Measurements from ENCODE around the gene P2RY6. TPM values are rescaled to one million over a fixed set of nuclear protein-coding genes. Genes with fewer than 3 reads are reported as not detected.

The P2RY6 gene
- total RNA-seq, 1 donor from 2014 or later = 0.13 TPM

- DNase-seq (ENCODE audit: low read depth, low spot score) = no peak
These were observed 42.2 kb downstream of the P2RY6 start for GRCh38 chr11:73314117-73314961.

DNA sequence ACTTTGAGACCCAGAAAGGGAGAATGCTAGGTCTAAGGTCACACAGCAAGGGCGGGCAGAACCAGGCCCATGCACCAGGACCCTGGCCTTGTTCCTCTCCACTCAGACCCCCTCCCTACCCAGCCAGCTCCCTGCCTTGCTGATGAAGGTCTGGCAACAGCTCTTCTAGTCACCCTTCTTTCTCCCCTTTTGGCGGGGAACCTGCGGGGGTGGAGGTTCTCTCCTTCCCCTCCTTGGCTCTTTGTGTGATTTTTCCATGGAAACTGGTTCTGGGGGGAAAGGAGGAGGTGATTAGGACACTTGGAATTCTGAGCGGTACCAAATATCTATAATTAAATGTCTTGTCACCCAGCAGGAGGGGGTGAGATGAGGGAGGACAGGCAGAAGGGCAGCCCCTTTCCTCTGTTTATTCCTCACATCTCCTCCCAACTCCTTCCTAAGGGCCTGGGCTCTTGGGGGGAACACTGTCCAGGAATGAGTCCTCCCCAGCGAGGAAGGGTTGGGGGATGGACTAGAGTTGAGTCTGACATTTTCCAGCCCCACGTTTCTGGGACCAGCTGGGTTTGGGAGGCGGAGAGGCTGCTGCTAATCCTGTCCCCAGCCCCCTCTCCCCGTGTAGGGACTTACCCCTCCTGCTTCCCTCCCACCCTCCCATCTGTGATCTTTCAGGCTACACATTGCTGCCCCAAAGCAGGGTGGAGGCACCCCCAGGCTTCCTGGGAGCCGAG, 43.3 kb downstream of the P2RY6 start:
- DNase-seq (ENCODE audit: low read depth, low spot score) = no peak

- DNase-seq (ENCODE audit: low read depth, low spot score) = no peak
These were observed 44.3 kb downstream of the P2RY6 start for GRCh38 chr11:73316422-73316821.

GRCh38 chr11:73317373-73317772, 45.2 kb downstream of the P2RY6 start:
- DNase-seq (ENCODE audit: low read depth, low spot score) = no peak

GRCh38 chr11:73317803-73318202, 45.7 kb downstream of the P2RY6 start:
- DNase-seq (ENCODE audit: low read depth, low spot score) = no peak

GRCh38 chr11:73318501-73319011, 46.4 kb downstream of the P2RY6 start:
- DNase-seq (ENCODE audit: low read depth, low spot score) = no peak

- no peak for DNase-seq (ENCODE audit: low read depth, low spot score)
These were observed 48.8 kb downstream of the P2RY6 start for GRCh38 chr11:73320763-73321603.

- peak; percentile 85 for DNase-seq (ENCODE audit: low read depth, low spot score)
These were observed 49.7 kb downstream of the P2RY6 start for GRCh38 chr11:73321604-73322381.

DNA sequence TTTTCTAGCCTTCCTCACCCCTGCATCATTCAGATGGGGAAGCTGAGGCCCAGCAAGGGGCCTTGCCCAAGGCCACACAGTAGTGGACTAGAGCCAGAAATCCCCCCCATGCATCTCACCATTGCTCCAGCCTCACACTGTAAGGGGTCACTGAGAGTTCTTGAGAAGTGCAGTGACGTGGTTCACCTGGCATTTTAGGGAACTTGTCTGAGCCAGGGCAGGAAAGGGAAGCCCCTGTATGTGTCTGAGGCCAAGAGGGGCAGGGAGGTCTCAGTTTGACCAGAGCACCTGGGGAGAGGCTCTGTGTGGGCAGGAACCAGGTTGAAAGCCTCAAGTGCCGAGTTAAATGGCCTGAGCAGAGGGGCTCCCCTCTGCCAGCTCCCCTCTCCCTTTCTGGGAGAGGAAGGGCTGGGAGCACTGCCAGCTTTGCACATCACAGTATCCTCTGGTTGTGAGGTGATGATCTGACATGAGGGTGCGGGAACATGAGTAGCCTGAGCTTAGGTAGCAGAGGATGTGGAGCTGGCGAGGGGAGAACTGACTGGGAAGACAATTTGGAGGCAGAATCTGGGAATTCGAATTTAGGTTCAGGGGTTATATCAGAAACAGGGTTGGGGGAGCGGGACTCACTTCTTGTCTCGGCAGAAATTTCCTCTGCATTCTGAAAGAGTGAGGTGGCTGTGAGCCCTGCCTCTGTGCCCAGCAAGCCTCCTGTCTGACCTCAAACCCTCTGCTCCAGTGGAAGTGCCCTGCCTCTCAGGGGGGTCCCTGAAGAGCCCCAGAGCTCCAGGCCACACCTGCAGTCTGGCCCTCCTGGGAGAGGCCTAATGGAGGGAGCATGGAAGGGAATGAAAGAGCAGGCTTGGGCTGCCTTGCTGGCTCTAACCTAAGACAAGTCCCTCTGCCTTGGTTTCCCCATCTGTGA, 50.5 kb downstream of the P2RY6 start:
- DNase-seq (ENCODE audit: low read depth, low spot score) = no peak

GRCh38 chr11:73323464-73323863, 51.3 kb downstream of the P2RY6 start:
- no peak for DNase-seq (ENCODE audit: low read depth, low spot score)

- no peak for DNase-seq (ENCODE audit: low read depth, low spot score)
These were observed 52.0 kb downstream of the P2RY6 start for GRCh38 chr11:73324116-73324515.

DNA sequence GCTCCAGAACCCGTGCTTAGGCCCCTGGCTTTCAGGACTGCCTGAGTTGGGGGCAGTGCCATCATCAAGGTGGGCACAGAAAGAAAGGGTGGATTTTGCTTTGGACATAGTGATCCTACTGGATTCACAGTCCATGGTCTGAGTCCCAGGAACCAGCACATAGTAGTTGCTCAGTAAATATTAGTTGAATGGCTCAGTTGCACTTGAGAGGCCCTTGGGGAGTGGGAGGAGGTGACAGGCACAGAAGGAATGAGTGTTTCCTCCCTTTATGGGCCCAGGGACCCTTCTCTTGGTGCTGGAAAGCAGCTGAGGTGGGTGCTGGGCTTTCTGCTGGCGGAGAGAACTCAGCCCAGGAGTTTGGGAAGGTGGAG, 52.5 kb downstream of the P2RY6 start:
- no peak for DNase-seq (ENCODE audit: low read depth, low spot score)

DNA sequence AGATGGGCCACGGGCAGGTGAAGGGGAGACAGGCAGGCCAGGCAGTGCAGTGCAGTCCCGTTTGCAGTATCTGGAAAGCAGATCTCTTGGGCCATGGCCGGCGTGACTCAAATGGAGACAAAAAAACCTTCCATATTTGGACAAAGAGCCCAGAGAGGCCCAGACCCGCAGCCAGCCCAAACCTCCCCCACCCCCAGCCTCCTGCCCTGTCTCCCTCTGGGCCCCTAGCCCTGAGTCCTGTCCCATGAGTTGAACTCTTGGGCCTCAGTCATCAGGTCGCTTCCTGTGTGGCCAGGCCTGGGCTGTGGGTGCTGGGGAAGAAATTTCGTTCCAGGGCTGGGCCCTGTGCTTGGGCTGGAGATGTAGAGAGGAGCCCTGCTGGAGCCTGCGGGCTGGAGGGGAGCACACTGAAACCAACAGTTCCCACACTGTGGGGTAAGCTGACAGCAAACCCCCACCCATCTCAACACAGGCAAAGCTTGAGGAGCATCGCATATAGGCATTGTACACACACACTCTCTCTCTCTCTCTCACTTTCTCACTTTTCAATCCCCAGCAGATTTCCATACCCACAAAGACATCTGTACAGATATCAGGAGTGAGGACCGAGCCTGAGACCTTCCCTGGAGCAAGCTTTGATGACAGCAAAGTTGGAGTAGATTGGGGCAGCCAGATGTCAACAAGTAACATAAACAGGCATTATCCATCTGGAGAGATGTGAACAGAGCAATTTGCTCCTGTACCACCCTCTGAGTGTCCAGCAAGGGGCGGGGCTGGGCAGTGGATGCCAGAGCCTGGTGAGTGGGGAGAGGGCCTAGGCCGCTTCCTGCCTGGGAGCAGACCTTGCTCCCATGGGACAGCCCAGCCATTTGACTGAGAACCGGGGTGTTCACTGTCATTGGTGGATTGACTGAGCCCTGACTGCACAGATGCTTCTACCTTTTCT, 53.2 kb downstream of the P2RY6 start:
- no peak for DNase-seq (ENCODE audit: low read depth, low spot score)

DNA sequence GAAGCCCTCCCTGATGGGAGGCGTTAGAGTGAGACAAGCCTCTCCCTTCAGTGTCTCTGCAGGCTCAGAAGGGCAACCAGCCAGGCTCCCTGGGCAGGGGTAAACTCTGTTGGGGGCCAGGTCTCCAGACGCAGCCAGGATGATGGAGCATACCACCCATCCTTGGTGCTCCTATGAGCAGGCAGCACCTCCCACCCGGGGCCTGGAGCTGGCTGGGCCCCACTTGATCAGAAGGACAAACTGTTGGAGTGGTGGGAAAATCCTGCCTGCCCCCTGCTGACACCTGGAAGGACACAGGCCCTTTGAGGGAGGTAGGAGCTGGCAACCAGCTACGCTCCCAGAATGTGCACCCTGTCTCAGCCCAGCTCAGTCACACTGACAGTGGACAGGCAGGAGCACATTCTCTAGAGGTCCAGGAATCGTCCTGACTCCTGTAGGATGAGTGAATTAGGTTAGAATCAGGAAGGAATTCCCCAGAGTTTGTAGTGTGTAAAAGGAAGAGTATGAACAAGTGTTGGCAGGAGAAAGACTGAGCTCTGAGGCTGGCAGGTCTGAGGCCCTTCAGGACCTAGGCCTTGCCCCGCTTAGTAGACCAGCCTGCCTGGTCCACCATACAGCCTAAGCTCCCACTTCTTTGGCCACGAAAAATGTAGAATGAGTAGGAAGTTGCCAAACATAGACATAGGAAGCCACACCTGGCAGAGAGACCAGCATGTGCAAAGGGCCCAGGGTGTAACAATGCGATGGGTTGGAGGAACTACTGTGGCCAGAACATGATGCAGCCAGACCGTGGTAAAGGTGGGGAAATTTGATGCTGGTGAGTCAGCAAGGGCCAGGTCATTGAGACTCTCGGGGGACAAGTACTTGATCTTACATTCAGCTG, 55.0 kb downstream of the P2RY6 start:
- DNase-seq (ENCODE audit: low read depth, low spot score) = no peak

DNA sequence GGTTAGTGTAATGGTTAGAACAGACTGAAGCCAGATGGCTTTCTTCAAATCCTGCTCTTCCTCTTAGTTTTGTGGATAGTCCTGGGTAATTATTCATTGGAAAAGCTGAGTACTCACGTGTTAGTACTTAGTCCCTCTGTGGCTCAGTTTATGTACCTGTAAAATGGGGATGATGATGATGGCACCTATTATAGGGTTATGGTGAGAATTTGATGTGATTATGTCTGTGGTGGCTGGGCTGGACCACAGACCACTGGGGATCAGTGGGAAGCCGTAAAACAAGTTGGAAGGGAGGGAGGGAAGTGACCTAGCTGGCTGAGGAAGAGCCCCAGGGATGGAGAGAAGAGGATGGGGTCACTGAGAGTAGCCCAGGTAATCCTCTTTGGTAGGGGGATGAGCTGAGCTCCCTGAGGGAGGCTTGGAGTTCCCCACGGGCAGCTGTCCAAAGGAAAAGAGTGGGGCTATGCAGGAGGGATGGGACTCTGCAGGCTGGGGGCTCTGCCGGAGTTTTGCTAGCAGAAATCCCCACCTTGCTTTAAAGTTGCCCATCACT, 55.8 kb downstream of the P2RY6 start:
- DNase-seq (ENCODE audit: low read depth, low spot score) = no peak

DNA sequence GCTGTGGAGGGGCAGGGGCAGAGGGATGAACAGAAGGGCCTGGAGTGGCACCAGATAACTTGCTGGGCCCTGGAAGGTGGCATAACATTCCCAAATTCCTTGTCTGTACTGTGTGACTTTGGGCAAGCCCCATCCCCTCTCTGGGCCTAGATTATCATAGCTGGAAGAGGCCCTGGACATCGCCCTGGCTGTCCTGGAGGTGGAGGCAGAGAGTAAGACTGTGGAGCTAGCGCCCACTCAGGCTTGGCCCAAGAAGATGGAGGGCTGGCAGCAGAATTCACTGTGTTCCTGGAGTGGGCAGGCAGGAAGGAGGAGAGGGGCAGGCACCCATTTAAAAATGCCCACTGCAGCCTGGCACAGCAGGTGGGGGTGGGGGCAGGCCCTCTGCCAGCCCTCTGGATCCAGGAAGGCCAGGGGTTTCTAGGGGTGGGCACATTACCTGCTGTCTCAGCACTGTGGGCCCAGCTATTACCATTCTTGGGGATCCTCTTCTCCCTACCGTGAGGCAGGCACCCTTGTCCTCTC, 58.5 kb downstream of the P2RY6 start:
- no peak for DNase-seq (ENCODE audit: low read depth, low spot score)

Measured in pulmonary artery endothelial cell (primary cell).